Measurements from ENCODE around the gene REEP6.
A peak's percentile ranks its signal among the peaks of the same experiment; 100 is the strongest.

- TF ChIP-seq RAD21 (IDR thresholded peaks at IDR 0.05; ENCODE audit: low read depth) (peak; percentile 15; the same call in 1 of the 2 replicates), TEAD4 (IDR thresholded peaks at IDR 0.05) (no peak), EP300 (IDR thresholded peaks at IDR 0.05; ENCODE audit: borderline replicate concordance) (no peak), CEBPB (IDR thresholded peaks at IDR 0.05) (no peak), TAF1 (IDR thresholded peaks at IDR 0.05; ENCODE audit: low read depth) (no peak), FOXM1 (IDR thresholded peaks at IDR 0.05; ENCODE audit: borderline replicate concordance, low read depth) (no peak)
These were observed 19.3 kb upstream of the REEP6 start for GRCh38 chr19:1471515-1472160.
